Gastrocnemius medialis (tissue), 4 donors: ENCODE measurements around the gene IFNGR2.

Experiments used
- CTCF ChIP-seq, 5 experiments: fragments of 450-650 bp in 3 of 5; fragments of 200-600 bp in 2 of 5; sonication (generic) in 2 of 5; IDR thresholded peaks in 4 of 5; conservative IDR thresholded peaks in 1 of 5; 1 replicate in 4 of 5; 2 replicates in 1 of 5; pipeline ENCODE4 v1.5.1; 2016 to 2019; ENCODE audit warnings: antibody characterized with exemption in 5 of 5, mild to moderate bottlenecking in 3 of 5, moderate library complexity in 3 of 5
- POLR2A ChIP-seq, 2 donors: fragments of 450-650 bp; IDR thresholded peaks; one replicate each; pipeline ENCODE4 v1.6.1; 2017; ENCODE audit warnings: antibody characterized with exemption in 2 of 2, mild to moderate bottlenecking in 2 of 2, moderate library complexity in 2 of 2

DNA sequence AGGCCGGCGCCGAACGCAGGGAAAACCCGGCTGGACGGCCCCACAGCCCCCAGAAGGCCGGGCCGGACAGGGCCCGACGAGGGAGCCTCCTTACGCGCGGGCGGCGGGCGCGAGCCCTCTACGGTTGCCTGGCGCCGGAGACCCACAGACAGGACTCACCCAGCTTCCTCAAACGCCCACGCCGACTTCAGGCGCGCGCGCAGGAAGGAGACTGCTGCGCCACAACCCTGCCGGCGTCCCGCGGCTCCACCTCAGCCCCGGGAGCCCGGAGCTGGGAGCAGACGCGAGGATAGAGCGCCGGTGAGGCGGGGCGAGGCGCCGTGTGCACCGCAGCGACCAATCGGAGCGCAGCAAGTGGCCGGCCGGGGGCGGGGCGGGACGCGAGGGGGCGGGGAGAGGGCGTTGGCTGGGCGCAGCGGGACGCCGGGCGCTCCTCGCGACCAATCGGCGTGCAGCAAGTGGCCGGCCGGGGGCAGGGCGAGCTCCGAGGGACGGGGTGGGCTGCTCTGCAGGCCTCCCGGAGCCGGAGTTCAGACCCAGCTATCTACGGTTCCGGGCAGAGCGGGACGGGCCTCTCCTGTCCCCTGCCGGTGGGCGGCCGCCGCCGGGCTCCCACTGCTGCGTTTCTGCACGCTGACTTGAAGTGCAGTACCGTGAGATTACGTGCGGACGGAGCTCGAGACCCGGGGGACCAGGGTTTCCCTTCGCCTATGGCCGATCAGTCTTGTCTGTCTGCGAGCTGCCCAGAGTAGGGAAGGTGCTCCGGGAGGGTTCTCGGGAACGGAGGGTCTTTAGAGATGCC lies 76.7 kb downstream of the IFNGR2 start, which contains the start of gene TMEM50B:
- peak; percentile 44 to 68 (median 52) for TF ChIP-seq CTCF (IDR thresholded peaks at IDR 0.05 in 4 of 5, conservative IDR thresholded peaks at IDR 0.05 in 1 of 5)
- TF ChIP-seq POLR2A (IDR thresholded peaks at IDR 0.05), result peak; percentile 94 to 97
